ENCODE data around the gene IRAK2. TPM values are rescaled to one million over a fixed set of nuclear protein-coding genes. Genes with fewer than 3 reads are reported as not detected.

IRAK2 gene
- total RNA-seq, 1 donor from 2014 or later = 4.5 TPM

- ATAC-seq = no peak
- no peak for DNase-seq (ENCODE audit: low spot score)
Measured at GRCh38 chr3:10188804-10189556, 24.3 kb downstream of the IRAK2 start.

DNA sequence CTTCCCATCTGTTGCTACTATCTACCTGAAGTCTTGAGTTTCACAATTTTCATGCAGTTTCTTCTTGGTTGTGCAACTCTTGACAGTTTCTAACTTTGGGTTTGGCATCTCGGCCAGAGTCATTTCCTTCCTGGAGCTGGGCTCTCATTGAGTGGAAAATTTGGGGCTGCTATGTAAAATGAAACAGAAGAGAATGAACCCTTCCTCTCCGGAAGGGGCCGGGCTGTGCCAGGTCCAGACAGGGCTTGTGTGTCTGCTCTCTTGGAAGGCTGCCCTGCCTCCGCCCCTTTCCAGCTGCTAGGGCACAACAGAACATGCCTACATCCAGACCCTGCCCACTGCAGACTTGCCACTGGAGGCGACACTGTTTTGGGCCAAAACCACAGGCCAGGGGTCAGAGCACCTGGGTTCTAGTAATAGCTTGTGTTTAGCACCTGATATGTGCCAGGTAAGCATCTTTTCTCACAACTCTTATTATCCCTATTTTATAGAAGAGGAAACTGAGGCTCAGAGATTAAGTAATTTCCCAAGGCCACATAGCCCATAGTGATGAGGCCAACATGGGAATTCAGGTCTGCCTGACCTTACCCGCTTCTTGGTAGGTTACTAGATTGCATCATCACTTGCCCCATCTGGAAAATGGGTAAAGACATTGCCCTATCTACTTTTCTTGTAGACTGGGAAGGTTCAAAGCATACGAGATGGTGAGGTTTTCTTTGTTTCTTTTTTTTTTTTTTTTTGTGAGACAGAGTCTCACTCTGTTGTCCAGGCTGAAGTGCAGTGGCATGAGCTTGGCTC is 25.0 kb downstream of the IRAK2 start:
- peak; percentile 76 for ATAC-seq
- DNase-seq (ENCODE audit: low spot score) = peak; percentile 91

GRCh38 chr3:10192953-10193691 is 28.4 kb downstream of the IRAK2 start:
- ATAC-seq (no peak), DNase-seq (ENCODE audit: low spot score) (no peak)

DNA sequence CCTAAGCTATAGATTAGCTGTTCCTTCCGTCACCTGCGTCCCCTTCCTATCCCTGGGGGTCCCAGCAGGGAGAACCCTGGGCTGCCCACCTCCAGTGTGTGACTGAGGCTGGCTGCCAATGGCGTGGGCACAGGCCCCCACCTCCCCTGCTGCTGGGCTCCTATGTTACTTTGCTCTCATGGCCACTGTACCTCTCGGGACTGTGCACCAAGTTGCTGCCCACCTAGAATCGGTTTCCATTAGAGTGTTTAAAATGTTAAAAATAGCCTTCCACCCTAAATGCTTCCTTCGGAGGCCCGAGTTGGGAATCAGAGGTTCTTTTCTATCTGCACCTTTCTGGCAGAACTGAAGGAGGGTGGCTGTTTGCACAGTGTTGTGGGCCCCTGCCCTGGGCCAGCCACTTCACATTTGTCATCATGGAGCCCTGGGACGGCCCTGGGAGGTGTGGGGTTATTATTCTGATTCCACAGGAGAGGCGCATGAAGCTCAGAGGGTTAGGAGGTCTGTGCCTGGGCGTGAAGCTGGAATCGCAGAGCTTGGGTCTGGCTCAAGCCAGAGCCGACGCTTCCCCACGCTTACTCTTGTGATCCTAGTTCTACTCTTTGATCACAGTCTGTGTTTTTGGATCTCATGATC is 29.1 kb downstream of the IRAK2 start:
- no peak for ATAC-seq

GRCh38 chr3:10194328-10195071 is 29.8 kb downstream of the IRAK2 start:
- ATAC-seq (peak; percentile 1), DNase-seq (ENCODE audit: low spot score) (no peak)

More for the DNA sequence above, 29.1 kb downstream of the IRAK2 start:
- no peak for DNase-seq (ENCODE audit: low spot score)

GRCh38 chr3:10195366-10196089 is 30.8 kb downstream of the IRAK2 start:
- peak; percentile 68 for DNase-seq (ENCODE audit: low spot score)
- ATAC-seq = peak; percentile 57

DNA sequence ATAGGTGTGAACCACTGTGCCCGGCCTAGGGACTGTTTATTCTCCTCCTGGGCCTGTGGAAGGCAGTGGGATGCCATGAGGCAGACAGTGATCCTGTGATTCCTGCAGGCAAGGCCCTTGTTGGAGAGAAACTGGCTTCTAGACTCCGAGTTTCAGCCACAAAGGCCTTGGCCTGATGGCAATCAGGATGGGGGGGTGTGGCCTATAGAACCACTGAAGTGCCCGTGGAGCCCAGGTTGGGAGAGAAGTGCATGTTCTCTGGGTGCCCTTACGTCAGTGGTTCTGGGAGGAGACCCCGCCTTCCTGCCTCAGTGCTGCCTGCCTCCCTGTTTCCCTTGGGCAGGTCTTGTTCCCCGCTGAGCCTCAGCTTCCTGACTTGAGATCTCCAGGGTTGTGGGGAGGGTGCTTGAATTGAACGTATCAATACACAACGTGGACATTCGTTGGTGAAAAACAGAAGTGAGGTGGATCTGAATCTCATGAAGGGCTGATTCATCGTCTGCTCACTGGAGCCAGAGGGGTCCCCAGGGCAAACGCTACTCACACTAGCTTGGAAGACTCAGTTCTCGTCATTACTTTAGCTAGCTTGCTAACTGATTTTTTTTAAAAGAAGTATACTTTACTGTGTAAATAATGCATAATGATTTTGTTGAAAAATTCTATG is 31.8 kb downstream of the IRAK2 start:
- ATAC-seq = no peak

DNA sequence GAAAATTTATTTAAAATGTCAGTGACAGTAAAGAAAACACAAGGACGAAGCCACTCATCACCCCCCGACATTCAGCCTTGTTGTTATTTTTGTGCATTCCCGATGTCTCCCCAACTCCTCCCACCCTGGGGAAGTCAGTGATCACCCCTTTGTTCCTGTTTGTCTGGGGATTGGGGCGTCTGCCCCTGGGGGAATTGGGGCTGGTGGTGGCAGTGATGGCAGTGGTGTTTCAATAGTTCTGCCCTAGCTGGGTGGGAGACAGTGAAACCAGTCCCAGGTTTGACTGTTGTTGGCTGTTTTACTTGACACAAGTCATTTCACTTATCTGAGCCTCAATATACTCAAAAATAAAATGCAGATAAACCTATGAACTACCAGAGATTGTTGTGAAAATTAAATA is 33.5 kb downstream of the IRAK2 start:
- ATAC-seq (no peak), DNase-seq (ENCODE audit: low spot score) (no peak)

More for the DNA sequence above, 31.8 kb downstream of the IRAK2 start:
- DNase-seq (ENCODE audit: low spot score) = no peak

DNA sequence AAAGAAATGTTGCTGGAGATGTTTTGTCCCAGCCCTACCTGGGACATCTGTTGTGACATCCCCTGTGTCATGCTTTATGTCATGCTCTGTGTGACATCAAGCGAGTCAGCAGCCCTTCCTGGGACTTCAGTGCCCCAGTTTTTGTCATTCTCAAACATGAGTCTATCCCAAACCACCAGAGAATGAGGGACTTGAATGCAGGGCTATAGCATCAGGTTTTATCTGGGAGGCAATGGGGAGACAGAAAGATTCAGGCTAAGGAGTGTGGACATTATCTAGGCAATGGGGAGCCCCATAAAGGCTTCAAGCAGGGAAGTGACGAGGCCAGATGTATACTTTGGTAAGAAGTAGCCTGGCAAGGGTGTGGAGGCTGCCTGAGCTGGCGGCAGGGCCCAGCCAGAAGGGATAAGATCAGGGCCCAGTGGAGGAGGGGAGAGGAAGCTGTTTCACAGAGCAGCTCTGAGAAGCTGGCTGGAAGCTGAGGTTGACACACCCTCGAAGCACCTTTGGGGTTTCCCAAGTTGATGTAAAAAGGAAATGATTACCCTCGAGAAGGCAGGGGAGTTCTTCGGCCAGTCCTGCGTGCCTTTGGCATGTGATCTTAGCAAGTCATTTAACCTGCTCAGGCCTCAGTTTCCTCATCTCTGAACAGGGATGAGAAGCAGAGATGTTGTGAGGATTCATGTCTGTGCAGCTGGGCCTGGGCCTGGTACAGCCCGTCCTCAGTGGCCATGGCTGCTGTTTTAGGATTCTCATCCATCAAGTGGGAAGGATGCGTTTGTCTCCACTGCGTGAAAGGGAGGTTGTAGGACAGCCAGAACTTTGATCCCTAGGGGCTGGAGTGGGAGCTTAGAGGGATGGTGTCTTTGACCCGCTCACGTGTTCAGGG is 34.3 kb downstream of the IRAK2 start:
- no peak for ATAC-seq
- DNase-seq (ENCODE audit: low spot score) = no peak

- DNase-seq (ENCODE audit: low spot score) (no peak), ATAC-seq (no peak)
Measured at GRCh38 chr3:10204921-10205320, 40.2 kb downstream of the IRAK2 start.

DNA sequence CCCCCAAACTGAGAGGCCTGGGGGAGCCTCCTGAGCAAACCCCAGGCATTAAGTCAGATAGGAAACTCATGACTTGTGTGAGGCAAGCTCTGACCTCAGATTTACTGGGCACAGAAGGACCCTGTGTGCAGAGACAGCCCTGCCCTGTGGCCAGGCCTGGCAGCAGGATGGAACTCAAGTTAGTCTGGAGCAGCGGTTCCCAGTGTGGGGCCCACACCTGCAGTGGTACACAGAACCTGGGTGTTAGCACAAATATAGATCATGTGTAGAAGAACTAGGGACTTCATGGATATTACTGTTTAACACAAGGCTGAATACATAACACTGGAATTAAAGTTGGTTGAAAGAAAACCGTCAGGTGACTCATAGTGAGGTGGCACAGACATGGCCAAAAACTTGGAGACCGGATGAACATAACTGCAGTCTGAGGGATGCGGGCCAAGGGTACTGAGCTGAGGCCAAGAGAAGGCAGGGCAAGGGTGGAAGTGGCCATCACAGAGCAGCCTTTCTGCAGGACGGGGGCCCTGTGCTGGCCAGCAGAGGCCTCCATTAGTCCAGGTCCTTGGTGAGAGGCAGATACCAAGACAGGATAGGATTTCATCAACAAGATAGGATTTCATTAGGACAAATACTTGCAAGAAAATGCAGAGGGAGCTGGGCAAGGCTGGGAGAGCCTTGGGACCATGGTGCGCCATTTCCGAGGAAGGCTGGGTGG is 40.9 kb downstream of the IRAK2 start:
- peak; percentile 43 for ATAC-seq
- no peak for DNase-seq (ENCODE audit: low spot score)

GRCh38 chr3:10206166-10206511 is 41.4 kb downstream of the IRAK2 start:
- ATAC-seq = no peak
- no peak for DNase-seq (ENCODE audit: low spot score)

DNA sequence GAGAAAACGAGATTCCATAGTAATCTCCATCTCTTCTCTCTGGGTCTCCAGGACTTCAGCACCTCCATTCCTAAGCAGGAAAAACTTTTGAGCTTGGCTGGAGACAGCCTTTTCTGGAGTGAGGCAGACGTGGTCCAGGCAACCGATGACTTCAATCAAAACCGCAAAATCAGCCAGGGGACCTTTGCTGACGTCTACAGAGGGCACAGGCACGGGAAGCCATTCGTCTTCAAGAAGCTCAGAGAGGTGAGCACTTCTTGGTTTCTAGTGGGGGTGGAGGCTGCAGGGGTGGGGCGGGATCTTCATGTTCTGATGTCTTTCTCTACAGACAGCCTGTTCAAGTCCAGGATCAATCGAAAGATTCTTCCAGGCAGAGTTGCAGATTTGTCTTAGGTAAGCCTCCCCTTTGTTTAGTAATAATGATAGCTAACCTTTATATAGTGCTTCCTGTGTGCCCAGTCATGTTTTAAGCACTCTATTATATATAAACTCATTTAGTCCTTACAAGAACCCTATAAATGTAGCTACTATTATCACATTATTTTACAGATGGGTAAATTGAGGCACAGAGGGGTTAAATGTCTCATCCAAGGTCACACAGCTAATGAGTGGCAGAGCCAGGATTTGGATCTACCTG is 48.6 kb downstream of the IRAK2 start:
- ATAC-seq (no peak), DNase-seq (ENCODE audit: low spot score) (no peak)

DNA sequence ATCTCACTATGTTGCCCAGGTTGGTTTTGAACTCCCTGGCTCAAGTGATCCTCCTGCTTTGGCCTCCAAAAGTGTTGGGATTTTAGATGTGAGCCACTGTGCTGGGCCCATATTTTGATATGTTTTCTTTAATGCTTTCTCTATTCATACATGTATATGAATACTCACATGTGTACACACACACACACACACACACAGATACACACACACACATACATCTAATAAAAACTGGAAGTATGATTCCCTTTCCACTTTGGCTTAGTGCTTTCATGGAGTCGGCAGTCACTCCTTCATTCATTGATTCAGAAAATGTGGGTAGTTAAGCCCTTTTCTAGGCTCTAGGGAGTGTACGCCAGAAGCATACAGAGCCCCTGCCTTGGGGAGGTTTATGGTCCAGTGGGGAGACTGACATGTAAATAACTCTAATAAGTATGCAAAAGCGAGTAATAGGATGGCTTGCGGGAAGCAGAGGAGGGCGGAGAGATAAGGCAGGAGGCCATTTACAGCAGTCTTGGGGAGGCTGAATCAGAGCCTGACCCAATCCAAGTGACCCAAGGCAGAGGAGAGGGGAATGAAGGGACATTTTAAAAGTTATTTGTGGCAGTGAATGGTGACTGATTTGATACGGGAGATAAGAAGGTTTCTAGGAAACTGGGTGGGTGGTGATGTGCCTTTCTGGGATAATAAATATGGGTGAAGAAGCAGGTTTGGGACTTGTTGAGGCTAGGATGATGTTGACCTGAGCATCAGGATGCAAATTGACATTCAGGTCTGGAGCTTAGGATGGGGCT is 51.1 kb downstream of the IRAK2 start:
- no peak for DNase-seq (ENCODE audit: low spot score)
- no peak for ATAC-seq

- DNase-seq (ENCODE audit: low spot score) (no peak), ATAC-seq (no peak)
Measured at GRCh38 chr3:10217359-10217758, 52.6 kb downstream of the IRAK2 start.

GRCh38 chr3:10219737-10220136 is 55.0 kb downstream of the IRAK2 start:
- DNase-seq (ENCODE audit: low spot score) (no peak), ATAC-seq (no peak)

Measured in left lobe of liver (tissue), 2 donors.